H9 (cell line): ENCODE measurements around the gene KIAA1328. TPM values are rescaled to one million over a fixed set of nuclear protein-coding genes. Genes with fewer than 3 reads are reported as not detected.

Source experiments
- DNase-seq: peaks from one replicate; pipeline ENCODE4 v3.0.0-alpha.2; 2017
- H2AFZ ChIP-seq: one replicate; pipeline ENCODE4 v1.6.1; 2013; ENCODE audit warnings: mild to moderate bottlenecking, low read length, control low read depth, moderate library complexity
- H2AK5ac ChIP-seq: 2 replicates; pipeline ENCODE4 v1.6.1; 2013; ENCODE audit warnings: low read length, control low read depth, mixed read lengths; ENCODE audit not compliant: insufficient read length
- H2BK120ac ChIP-seq: one replicate; pipeline ENCODE4 v1.6.1; 2013; ENCODE audit warnings: low read depth, mild to moderate bottlenecking, low read length, control low read depth, inconsistent platforms; ENCODE audit not compliant: poor library complexity, severe bottlenecking
- H2BK12ac ChIP-seq: 2 replicates; pipeline ENCODE4 v1.6.1; 2013; ENCODE audit warnings: low read length, control low read depth, mixed read lengths, low read depth; ENCODE audit not compliant: insufficient read length
- H2BK15ac ChIP-seq: 2 replicates; pipeline ENCODE4 v1.6.1; 2013; ENCODE audit warnings: low read depth, low read length, control low read depth
- H2BK20ac ChIP-seq: one replicate; pipeline ENCODE4 v1.6.1; 2013; ENCODE audit warnings: low read depth, mild to moderate bottlenecking, low read length, control low read depth, inconsistent platforms; ENCODE audit not compliant: poor library complexity, severe bottlenecking
- H2BK5ac ChIP-seq: 2 replicates; pipeline ENCODE4 v1.6.1; 2013; ENCODE audit warnings: low read length, control low read depth, mixed read lengths; ENCODE audit not compliant: insufficient read length
- H3K14ac ChIP-seq: 2 replicates; pipeline ENCODE4 v1.6.1; 2013; ENCODE audit warnings: low read length, control low read depth; ENCODE audit not compliant: insufficient read depth
- H3K18ac ChIP-seq: 2 replicates; pipeline ENCODE4 v1.6.1; 2013; ENCODE audit warnings: low read depth, mild to moderate bottlenecking, mixed read lengths, low read length, control low read depth; ENCODE audit not compliant: insufficient read length
- H3K23ac ChIP-seq: 2 replicates; pipeline ENCODE4 v1.6.1; 2013; ENCODE audit warnings: low read length, control low read depth, mixed read lengths, low read depth; ENCODE audit not compliant: insufficient read length
- H3K23me2 ChIP-seq: 2 replicates; pipeline ENCODE4 v1.6.1; 2013; ENCODE audit warnings: low read depth, mild to moderate bottlenecking, mixed read lengths, low read length, control low read depth; ENCODE audit not compliant: insufficient read length, poor library complexity, severe bottlenecking
- H3K27ac ChIP-seq: 2 replicates; pipeline ENCODE4 v1.5.1; 2013; ENCODE audit warnings: low read length, control low read depth, mixed read lengths, low read depth; ENCODE audit not compliant: insufficient read length
- H3K27me3 ChIP-seq: 2 replicates; pipeline ENCODE4 v1.6.1; 2013; ENCODE audit warnings: low read length, control low read depth, inconsistent platforms; ENCODE audit not compliant: insufficient read depth
- H3K4ac ChIP-seq: 2 replicates; pipeline ENCODE4 v1.6.1; 2013; ENCODE audit warnings: low read depth, mild to moderate bottlenecking, control low read depth, inconsistent platforms, low read length, moderate library complexity
- H3K4me1 ChIP-seq: 2 replicates; pipeline ENCODE4 v1.6.1; 2013; ENCODE audit warnings: low read length, control low read depth, inconsistent platforms; ENCODE audit not compliant: insufficient read depth
- H3K4me2 ChIP-seq: 2 replicates; pipeline ENCODE4 v1.6.1; 2013; ENCODE audit warnings: low read length, control low read depth, mixed read lengths; ENCODE audit not compliant: insufficient read length, insufficient read depth
- H3K56ac ChIP-seq: 2 replicates; pipeline ENCODE4 v1.6.1; 2013; ENCODE audit warnings: low read depth, mild to moderate bottlenecking, mixed read lengths, low read length, control low read depth; ENCODE audit not compliant: insufficient read length
- H3K79me1 ChIP-seq: 2 replicates; pipeline ENCODE4 v1.6.1; 2013; ENCODE audit warnings: low read depth, mild to moderate bottlenecking, moderate library complexity, low read length, control low read depth, inconsistent platforms; ENCODE audit not compliant: insufficient read depth, poor library complexity, severe bottlenecking
- H3K79me2 ChIP-seq: 2 replicates; pipeline ENCODE4 v1.6.1; 2013; ENCODE audit warnings: low read length, control low read depth, inconsistent platforms; ENCODE audit not compliant: insufficient read depth
- H3K9ac ChIP-seq: 2 replicates; pipeline ENCODE4 v1.6.1; 2013; ENCODE audit warnings: low read length, control low read depth, mixed read lengths; ENCODE audit not compliant: insufficient read length; ENCODE audit errors: extremely low read depth
- H3K9me3 ChIP-seq: one replicate; pipeline ENCODE4 v1.6.1; 2013; ENCODE audit warnings: low read depth, low read length, inconsistent platforms; ENCODE audit not compliant: control insufficient read depth
- H3T11ph ChIP-seq: one replicate; pipeline ENCODE4 v1.6.1; 2013; ENCODE audit warnings: mild to moderate bottlenecking, low read length, control low read depth, inconsistent platforms
- H4K20me1 ChIP-seq: one replicate; pipeline ENCODE4 v1.6.1; 2013; ENCODE audit not compliant: control insufficient read depth, insufficient read length, insufficient read depth
- H4K5ac ChIP-seq: 2 replicates; pipeline ENCODE4 v1.6.1; 2013; ENCODE audit warnings: low read depth, mild to moderate bottlenecking, mixed read lengths, low read length, control low read depth; ENCODE audit not compliant: insufficient read length
- H4K8ac ChIP-seq: replicated peaks from 2 replicates; pipeline ENCODE4 v1.6.1; 2013; ENCODE audit warnings: low read length, control low read depth, mixed read lengths, low read depth; ENCODE audit not compliant: insufficient read length
- H4K91ac ChIP-seq: 2 replicates; pipeline ENCODE4 v1.6.1; 2013; ENCODE audit warnings: low read depth, mild to moderate bottlenecking, moderate library complexity, mixed read lengths, low read length, control low read depth; ENCODE audit not compliant: insufficient read length
- H3K27ac Mint-ChIP-seq, 3 experiments: 2 replicates in 2 of 3; 3 replicates in 1 of 3; pipeline ENCODE4 v1.8.0; 2020 to 2021; ENCODE audit warnings: mixed read lengths in 3 of 3, mild to moderate bottlenecking in 1 of 3, moderate library complexity in 1 of 3
- H3K27me3 Mint-ChIP-seq: 2 replicates; pipeline ENCODE4 v1.8.0; 2021; ENCODE audit warnings: low read depth, mild to moderate bottlenecking, moderate library complexity, mixed read lengths
- H3K36me3 Mint-ChIP-seq, 3 experiments: 2 replicates in 2 of 3; 3 replicates in 1 of 3; pipeline ENCODE4 v1.8.0; 2020 to 2021; ENCODE audit warnings: low read depth in 3 of 3, mixed read lengths in 3 of 3; ENCODE audit not compliant: insufficient read depth in 1 of 3
- H3K4me1 Mint-ChIP-seq, 2 experiments: 2 replicates each; pipeline ENCODE4 v1.8.0; 2020; ENCODE audit warnings: mixed read lengths in 2 of 2
- H3K4me3 Mint-ChIP-seq, 2 experiments: 2 replicates in 1 of 2; 3 replicates in 1 of 2; pipeline ENCODE4 v1.8.0; 2020 to 2021; ENCODE audit warnings: mild to moderate bottlenecking in 2 of 2, mixed read lengths in 2 of 2, moderate library complexity in 1 of 2
- H3K9me3 Mint-ChIP-seq, 2 experiments: 2 replicates in 1 of 2; 3 replicates in 1 of 2; pipeline ENCODE4 v1.8.0; 2020; ENCODE audit warnings: mild to moderate bottlenecking in 2 of 2, mixed read lengths in 2 of 2, moderate library complexity in 1 of 2
- WGBS: extraction: QIAGEN DNeasy Blood & Tissue Kit; methylation state at CpG from one replicate; pipeline ENCODE4 v1.1.7; 2013; ENCODE audit warnings: missing lambda C conversion rate, low lambda C conversion rate, mixed read lengths; ENCODE audit not compliant: insufficient read length; ENCODE audit errors: extremely low coverage; 5-methylcytosine and 5-hydroxymethylcytosine counted together
- total RNA-seq: library from RNA; stranded (reverse); gene quantifications from 2 replicates; pipeline ENCODE4 v1.2.1, GENCODE V29; 2021
- TF ChIP-seq, protein P1 (sequence below): fragments of 200-600 bp; sonication (generic); conservative IDR thresholded peaks from 3 replicates; pipeline ENCODE4 v1.8.0; 2021; ENCODE audit warnings: antibody characterized with exemption, mild to moderate bottlenecking

KIAA1328 gene
- total RNA-seq, 1 experiment from 2014 or later = 4.9 TPM

GRCh38 chr18:37199741-37200140 lies 370.8 kb downstream of the KIAA1328 start:
- Histone ChIP-seq H2AFZ (no peak overlapping the region), H3K9me3 (no peaks in the 10 kb centered on the region), H3K23me2 (no peaks in the 10 kb centered on the region), H2BK5ac (no peak overlapping the region), H2BK15ac (no peak overlapping the region), H3K79me2 (no peaks in the 10 kb centered on the region), H3K23ac (no peak overlapping the region), H2BK12ac (no peak overlapping the region), H3K14ac (no peak overlapping the region), H3T11ph (no peak overlapping the region), H4K91ac (no peak overlapping the region), H4K20me1 (no peaks in the 10 kb centered on the region), H2BK120ac (no peak overlapping the region), H3K9ac (no peak overlapping the region), H3K4ac (no peak overlapping the region), H3K27me3 (no peaks in the 10 kb centered on the region), H3K56ac (no peak overlapping the region), H3K4me1 (no peaks in the 10 kb centered on the region), H2AK5ac (no peak overlapping the region), H3K79me1 (no peaks in the 10 kb centered on the region), H2BK20ac (no peak overlapping the region), H3K18ac (no peak overlapping the region), H3K4me2 (no peak overlapping the region), H4K8ac (no peak overlapping the region), H4K5ac (no peak overlapping the region), H3K27ac (no peak overlapping the region)
- peaks cover 2 to 15% (median 7%) of the 10 kb centered on the region in 3 experiments; a peak in 6 of 7 replicates for H3K36me3 Mint-ChIP-seq
- no peak overlapping the region for H3K4me3 Mint-ChIP-seq
- no peak overlapping the region for H3K27ac Mint-ChIP-seq
- 100% methylated on average over 2 of the region's 2 CpGs for WGBS
- no peak for DNase-seq
- H3K4me1 Mint-ChIP-seq = no peaks in the 10 kb centered on the region
- TF ChIP-seq, protein P1, sequence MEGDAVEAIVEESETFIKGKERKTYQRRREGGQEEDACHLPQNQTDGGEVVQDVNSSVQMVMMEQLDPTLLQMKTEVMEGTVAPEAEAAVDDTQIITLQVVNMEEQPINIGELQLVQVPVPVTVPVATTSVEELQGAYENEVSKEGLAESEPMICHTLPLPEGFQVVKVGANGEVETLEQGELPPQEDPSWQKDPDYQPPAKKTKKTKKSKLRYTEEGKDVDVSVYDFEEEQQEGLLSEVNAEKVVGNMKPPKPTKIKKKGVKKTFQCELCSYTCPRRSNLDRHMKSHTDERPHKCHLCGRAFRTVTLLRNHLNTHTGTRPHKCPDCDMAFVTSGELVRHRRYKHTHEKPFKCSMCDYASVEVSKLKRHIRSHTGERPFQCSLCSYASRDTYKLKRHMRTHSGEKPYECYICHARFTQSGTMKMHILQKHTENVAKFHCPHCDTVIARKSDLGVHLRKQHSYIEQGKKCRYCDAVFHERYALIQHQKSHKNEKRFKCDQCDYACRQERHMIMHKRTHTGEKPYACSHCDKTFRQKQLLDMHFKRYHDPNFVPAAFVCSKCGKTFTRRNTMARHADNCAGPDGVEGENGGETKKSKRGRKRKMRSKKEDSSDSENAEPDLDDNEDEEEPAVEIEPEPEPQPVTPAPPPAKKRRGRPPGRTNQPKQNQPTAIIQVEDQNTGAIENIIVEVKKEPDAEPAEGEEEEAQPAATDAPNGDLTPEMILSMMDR = no peak
- H3K9me3 Mint-ChIP-seq = peaks cover 3 to 6% of the 10 kb centered on the region in 2 experiments
- no peaks in the 10 kb centered on the region for H3K27me3 Mint-ChIP-seq
